ENCODE measurements around the gene ADAM12.
A peak's percentile ranks its signal among the peaks of the same experiment; 100 is the strongest.

Gene ADAM12

GRCh38 chr10:126146771-126147170, 241.5 kb downstream of the ADAM12 start:
- no peak for DNase-seq (ENCODE audit: low read depth in 2 of 2)

GRCh38 chr10:126143117-126143516, 245.2 kb downstream of the ADAM12 start:
- no peak for DNase-seq (ENCODE audit: low read depth in 2 of 2)

- no peak for DNase-seq (ENCODE audit: low read depth in 2 of 2)
These were observed 247.5 kb downstream of the ADAM12 start for GRCh38 chr10:126140746-126141273.

GRCh38 chr10:126137562-126138221, 250.6 kb downstream of the ADAM12 start:
- DNase-seq (ENCODE audit: low read depth in 2 of 2): no peak

- no peak for DNase-seq (ENCODE audit: low read depth in 2 of 2)
These were observed 252.2 kb downstream of the ADAM12 start for GRCh38 chr10:126135941-126136595.

GRCh38 chr10:126135177-126135576, 253.1 kb downstream of the ADAM12 start:
- DNase-seq (ENCODE audit: low read depth in 2 of 2): no peak

GRCh38 chr10:126133906-126134656, 254.2 kb downstream of the ADAM12 start:
- no peak for DNase-seq (ENCODE audit: low read depth in 2 of 2)

- DNase-seq (ENCODE audit: low read depth in 2 of 2): no peak
These were observed 255.1 kb downstream of the ADAM12 start for GRCh38 chr10:126133082-126133620.

GRCh38 chr10:126131341-126131740, 256.9 kb downstream of the ADAM12 start:
- DNase-seq (ENCODE audit: low read depth in 2 of 2): no peak

- DNase-seq (ENCODE audit: low read depth in 2 of 2): peak; percentile 55 to 56
These were observed 258.0 kb downstream of the ADAM12 start for GRCh38 chr10:126130271-126130710.

- DNase-seq (ENCODE audit: low read depth in 2 of 2): no peak
These were observed 259.3 kb downstream of the ADAM12 start for GRCh38 chr10:126129026-126129425.

- DNase-seq (ENCODE audit: low read depth in 2 of 2): no peak
These were observed 259.7 kb downstream of the ADAM12 start for GRCh38 chr10:126128581-126128980.

GRCh38 chr10:126127481-126128029, 260.7 kb downstream of the ADAM12 start:
- no peak for DNase-seq (ENCODE audit: low read depth in 2 of 2)

GRCh38 chr10:126126866-126127265, 261.4 kb downstream of the ADAM12 start:
- DNase-seq (ENCODE audit: low read depth in 2 of 2): no peak

- DNase-seq (ENCODE audit: low read depth in 2 of 2): no peak
These were observed 262.3 kb downstream of the ADAM12 start for GRCh38 chr10:126126023-126126422.

- peak; percentile 41 to 45 for DNase-seq (ENCODE audit: low read depth in 2 of 2)
These were observed 263.5 kb downstream of the ADAM12 start for GRCh38 chr10:126124668-126125349.

GRCh38 chr10:126124046-126124445, 264.2 kb downstream of the ADAM12 start:
- DNase-seq (ENCODE audit: low read depth in 2 of 2): no peak

- no peak for DNase-seq (ENCODE audit: low read depth in 2 of 2)
These were observed 264.8 kb downstream of the ADAM12 start for GRCh38 chr10:126123466-126123865.

GRCh38 chr10:126122881-126123280, 265.4 kb downstream of the ADAM12 start:
- peak; percentile 51 to 61 for DNase-seq (ENCODE audit: low read depth in 2 of 2)

GRCh38 chr10:126119599-126119998, 268.7 kb downstream of the ADAM12 start:
- DNase-seq (ENCODE audit: low read depth in 2 of 2): no peak

GRCh38 chr10:126118476-126118875, 269.8 kb downstream of the ADAM12 start:
- DNase-seq (ENCODE audit: low read depth in 2 of 2): no peak
